Measurements from ENCODE around the gene ISG20L2. TPM values are rescaled to one million over a fixed set of nuclear protein-coding genes. Genes with fewer than 3 reads are reported as not detected.

ISG20L2 gene
- total and polyA plus RNA-seq, 5 donors from 2014 or later: 15.8 to 76.7 (median 17.7) TPM

DNA sequence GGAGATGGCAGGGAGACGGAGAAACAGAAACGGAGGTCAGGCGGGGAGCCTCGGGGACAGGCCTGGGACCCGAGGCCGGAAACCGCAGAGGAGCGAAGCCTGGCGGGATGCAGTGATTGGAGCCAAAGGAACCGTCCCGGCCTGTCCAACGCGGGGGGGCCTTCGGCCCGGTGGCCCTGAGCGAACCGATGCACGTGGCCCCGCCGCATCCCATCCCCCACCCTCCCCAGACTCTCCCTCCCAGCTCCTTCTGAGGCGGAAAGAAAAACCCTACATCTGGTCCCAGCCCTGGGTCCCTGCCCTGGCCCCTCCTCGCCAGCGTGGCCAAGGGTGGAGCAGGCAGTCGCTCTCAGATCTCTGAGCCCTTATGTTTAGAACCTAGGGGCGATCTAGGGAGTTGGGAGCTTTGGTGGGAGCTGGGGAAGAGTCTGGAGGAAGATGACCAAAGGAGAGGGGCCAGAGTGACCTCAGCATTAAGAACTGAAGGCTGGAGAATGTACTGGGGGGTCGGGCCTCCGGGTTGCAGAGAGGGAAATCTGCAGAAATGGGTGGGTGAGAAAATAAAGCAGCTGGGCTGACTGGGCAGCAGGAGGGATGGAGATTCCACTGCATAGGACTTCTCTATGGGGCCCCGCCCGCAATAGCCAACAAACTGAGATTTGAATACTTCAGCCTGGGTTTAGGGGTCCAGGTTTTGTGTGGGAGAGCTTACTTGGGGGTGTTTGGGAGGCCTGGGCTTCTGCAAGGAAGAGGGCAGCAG lies 21.7 kb downstream of the ISG20L2 start:
- no peaks in the 10 kb centered on the region for H3K9me3 ChIP-seq (ENCODE audit: control insufficient read depth in 2 of 2, low read length in 2 of 2)
- peaks cover 0 to 39% (median 17%) of the 10 kb centered on the region in 4 donors for H3K4me1 Mint-ChIP-seq
- peaks cover 9% of the 10 kb centered on the region for H3K27me3 ChIP-seq (ENCODE audit: control insufficient read depth, insufficient read depth, low read length)
- H3K27ac Mint-ChIP-seq: peak overlapping the region; percentile 91 to 94 (median 93)
- H3K4me3 ChIP-seq (ENCODE audit: low read depth, low read length): peak overlapping the region; percentile 53
- peaks cover 45% of the 10 kb centered on the region for H3K27me3 Mint-ChIP-seq
- ATAC-seq (ENCODE audit: low read depth in 2 of 2) (no peak), DNase-seq (no peak)
- H3K4me3 Mint-ChIP-seq: peak overlapping the region; percentile 80 to 93 (median 90)
- H3K4me1 ChIP-seq (ENCODE audit: control insufficient read depth, insufficient read depth, low read length, poor library complexity, severe bottlenecking): peaks cover 31% of the 10 kb centered on the region
- H3K27ac ChIP-seq (ENCODE audit: insufficient read depth, low read length, poor library complexity, severe bottlenecking): peak overlapping the region; percentile 60
- H3K36me3 Mint-ChIP-seq: no peaks in the 10 kb centered on the region
- no peaks in the 10 kb centered on the region for H3K36me3 ChIP-seq (ENCODE audit: control insufficient read depth, insufficient read depth, low read length)
- H3K9me3 Mint-ChIP-seq: no peaks in the 10 kb centered on the region

DNA sequence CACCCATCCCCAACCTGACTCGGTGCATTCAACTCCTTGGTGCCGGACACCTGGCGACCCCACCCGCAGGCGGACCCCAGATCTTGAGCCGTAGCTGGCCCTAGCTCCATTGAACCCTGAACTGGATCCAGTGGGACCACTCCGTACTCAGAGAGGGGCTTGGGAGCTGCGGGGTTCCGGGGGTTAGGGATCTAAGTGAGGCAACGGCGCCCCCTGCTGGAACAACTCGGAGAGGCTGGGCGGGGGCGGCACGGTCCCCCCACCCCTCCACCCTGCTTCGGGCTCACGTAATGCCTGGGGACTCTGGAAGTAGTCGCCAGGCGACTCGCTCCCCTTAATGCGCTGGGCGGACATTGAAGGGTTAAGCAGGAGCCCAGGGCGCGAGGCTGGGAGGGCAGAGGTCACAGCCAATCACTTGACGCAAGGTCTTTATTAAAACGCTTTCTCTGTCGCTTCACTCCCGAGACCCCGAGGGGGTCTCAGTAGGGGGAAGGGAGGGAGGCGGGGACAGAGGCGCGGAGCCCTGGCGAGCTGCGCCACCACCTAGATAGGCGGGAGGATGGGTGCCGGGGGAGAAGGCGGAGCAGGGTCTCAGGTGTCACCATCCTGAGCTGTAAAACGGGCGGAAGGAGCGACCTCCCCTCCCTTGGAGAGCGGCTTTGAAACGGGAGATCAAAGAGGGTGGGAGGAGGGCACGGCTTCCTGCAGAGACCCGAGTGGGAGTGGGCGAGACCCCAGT lies 22.5 kb downstream of the ISG20L2 start:
- DNase-seq: peak; percentile 53 to 61 (median 56)
- Mint-ChIP-seq H3K27ac (peak overlapping the region; percentile 91 to 94 (median 93)), H3K27me3 (peaks cover 49% of the 10 kb centered on the region), H3K4me3 (peak overlapping the region; percentile 80 to 93 (median 90)), H3K9me3 (no peaks in the 10 kb centered on the region), H3K4me1 (peaks cover 0 to 39% (median 17%) of the 10 kb centered on the region in 4 donors), H3K36me3 (no peaks in the 10 kb centered on the region)
- peak; percentile 55 to 64 for ATAC-seq (ENCODE audit: low read depth in 2 of 2)
- Histone ChIP-seq H3K4me3 (ENCODE audit: low read depth, low read length) (peak overlapping the region; percentile 53), H3K9me3 (ENCODE audit: control insufficient read depth in 2 of 2, low read length in 2 of 2) (no peaks in the 10 kb centered on the region), H3K27ac (ENCODE audit: insufficient read depth, low read length, poor library complexity, severe bottlenecking) (peak overlapping the region; percentile 60), H3K36me3 (ENCODE audit: control insufficient read depth, insufficient read depth, low read length) (no peaks in the 10 kb centered on the region), H3K4me1 (ENCODE audit: control insufficient read depth, insufficient read depth, low read length, poor library complexity, severe bottlenecking) (peaks cover 31% of the 10 kb centered on the region), H3K27me3 (ENCODE audit: control insufficient read depth, insufficient read depth, low read length) (peaks cover 9% of the 10 kb centered on the region)

DNA sequence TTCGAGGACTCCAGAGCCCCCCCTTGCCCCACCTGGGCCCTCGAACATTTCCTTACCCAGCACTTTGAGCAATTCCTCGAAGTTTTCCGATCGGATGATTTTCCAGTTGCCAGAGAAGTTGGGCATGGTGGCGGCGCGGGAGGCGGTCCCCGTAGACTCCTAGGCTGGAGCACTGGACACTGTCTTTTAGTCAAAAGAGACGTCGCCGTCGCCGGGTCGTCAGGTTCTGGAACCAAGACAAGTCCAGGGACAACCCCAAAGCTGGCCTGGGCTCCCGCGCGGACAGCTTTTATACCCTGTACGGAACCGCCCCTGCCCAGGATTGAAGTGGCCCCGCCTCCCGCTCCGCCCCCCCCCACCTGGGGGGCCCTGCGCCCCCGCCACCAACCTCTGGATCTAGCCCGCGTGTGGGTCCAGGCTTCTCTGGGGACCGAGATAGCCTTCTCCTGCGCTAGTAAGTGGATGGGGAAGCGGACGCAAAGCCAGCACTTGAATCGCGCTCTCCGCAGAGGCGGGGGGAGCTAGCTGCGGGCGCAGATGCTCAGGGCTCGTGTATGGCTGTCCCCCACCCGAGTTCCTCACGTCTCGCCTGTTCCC lies 23.1 kb downstream of the ISG20L2 start, which contains the start of gene CRABP2:
TSS of gene CRABP2 (minus strand) at position 263 of the 597 bp plus-strand sequence. CDS start at position 126, 137 bp downstream.
- H3K9me3 ChIP-seq (ENCODE audit: control insufficient read depth in 2 of 2, low read length in 2 of 2): no peaks in the 10 kb centered on the region
- peak within 1 kb of the TSS; percentile 60 for H3K27ac ChIP-seq (ENCODE audit: insufficient read depth, low read length, poor library complexity, severe bottlenecking)
- H3K27ac Mint-ChIP-seq: peak within 1 kb of the TSS; percentile 91 to 94 (median 93)
- peak; percentile 20 to 30 for ATAC-seq (ENCODE audit: low read depth in 2 of 2)
- H3K36me3 Mint-ChIP-seq: no peaks in the 10 kb centered on the region
- peak in 1 of 3 donors; percentile 24 for DNase-seq
- peaks cover 0 to 39% (median 18%) of the 10 kb centered on the region in 4 donors for H3K4me1 Mint-ChIP-seq
- H3K4me3 ChIP-seq (ENCODE audit: low read depth, low read length): peak within 1 kb of the TSS; percentile 53
- H3K27me3 ChIP-seq (ENCODE audit: control insufficient read depth, insufficient read depth, low read length): peaks cover 9% of the 10 kb centered on the region
- no peaks in the 10 kb centered on the region for H3K9me3 Mint-ChIP-seq
- H3K27me3 Mint-ChIP-seq: peaks cover 49% of the 10 kb centered on the region
- no peaks in the 10 kb centered on the region for H3K36me3 ChIP-seq (ENCODE audit: control insufficient read depth, insufficient read depth, low read length)
- peaks cover 31% of the 10 kb centered on the region for H3K4me1 ChIP-seq (ENCODE audit: control insufficient read depth, insufficient read depth, low read length, poor library complexity, severe bottlenecking)
- H3K4me3 Mint-ChIP-seq: peak within 1 kb of the TSS; percentile 80 to 93 (median 90)

DNA sequence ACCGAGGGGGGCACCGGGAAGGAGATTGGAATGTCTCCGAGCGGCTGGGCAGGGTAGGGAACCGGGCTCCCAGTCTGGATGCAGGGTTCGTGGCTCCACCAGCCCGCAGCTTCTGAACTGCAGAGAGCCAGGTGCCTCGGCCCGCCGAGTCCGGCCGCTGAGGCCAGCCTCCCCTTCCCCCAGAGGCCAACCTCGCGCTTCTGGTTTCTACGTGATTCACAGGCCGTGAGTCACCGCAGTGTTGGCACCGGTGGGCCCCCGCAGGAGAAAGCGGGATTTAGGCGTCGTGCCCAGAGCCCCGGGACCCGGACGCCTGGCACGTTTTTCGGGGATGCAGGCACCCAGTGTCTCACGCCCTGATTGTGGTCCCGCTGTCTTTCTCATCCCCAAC lies 23.6 kb downstream of the ISG20L2 start:
- no peaks in the 10 kb centered on the region for H3K9me3 Mint-ChIP-seq
- peaks cover 0 to 39% (median 18%) of the 10 kb centered on the region in 4 donors for H3K4me1 Mint-ChIP-seq
- peak overlapping the region in 1 of 3 donors; percentile 91 for H3K27ac Mint-ChIP-seq
- DNase-seq (no peak), ATAC-seq (ENCODE audit: low read depth in 2 of 2) (no peak)
- Histone ChIP-seq H3K4me1 (ENCODE audit: control insufficient read depth, insufficient read depth, low read length, poor library complexity, severe bottlenecking) (peaks cover 31% of the 10 kb centered on the region), H3K27ac (ENCODE audit: insufficient read depth, low read length, poor library complexity, severe bottlenecking) (no peak overlapping the region), H3K9me3 (ENCODE audit: control insufficient read depth in 2 of 2, low read length in 2 of 2) (no peaks in the 10 kb centered on the region), H3K36me3 (ENCODE audit: control insufficient read depth, insufficient read depth, low read length) (no peaks in the 10 kb centered on the region), H3K4me3 (ENCODE audit: low read depth, low read length) (peak overlapping the region; percentile 13), H3K27me3 (ENCODE audit: control insufficient read depth, insufficient read depth, low read length) (peaks cover 9% of the 10 kb centered on the region)
- H3K36me3 Mint-ChIP-seq: no peaks in the 10 kb centered on the region
- H3K27me3 Mint-ChIP-seq: peaks cover 49% of the 10 kb centered on the region
- H3K4me3 Mint-ChIP-seq: peak overlapping the region in 3 of 4 donors; percentile 80 to 93 (median 88)

DNA sequence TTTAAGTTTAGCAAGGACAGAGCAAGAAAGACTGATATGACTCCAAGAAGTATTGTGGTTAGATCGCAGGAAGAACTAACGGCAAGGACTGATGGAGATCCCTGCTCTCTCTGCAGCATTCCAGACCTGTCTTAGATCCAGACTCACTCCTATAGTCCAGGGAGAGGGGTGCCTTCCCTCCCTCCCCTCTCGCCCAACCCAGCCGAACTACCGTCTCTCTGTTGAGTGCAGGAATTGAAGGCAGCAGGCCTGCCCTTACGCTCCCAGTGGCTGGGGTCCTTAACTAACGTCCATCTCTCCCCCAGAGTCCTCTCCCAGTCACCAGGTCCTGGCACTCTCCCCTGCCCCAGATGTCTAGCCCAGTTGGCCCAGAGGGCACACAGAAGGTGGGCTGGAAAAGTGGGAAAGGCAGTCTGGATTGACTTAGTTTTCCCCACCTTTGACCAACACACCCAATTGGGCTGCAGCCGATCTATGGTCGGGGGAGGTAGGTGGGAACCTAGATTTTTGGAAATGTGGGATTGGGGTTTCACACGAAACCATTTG lies 24.3 kb downstream of the ISG20L2 start:
- Histone ChIP-seq H3K9me3 (ENCODE audit: control insufficient read depth in 2 of 2, low read length in 2 of 2) (no peaks in the 10 kb centered on the region), H3K27me3 (ENCODE audit: control insufficient read depth, insufficient read depth, low read length) (peaks cover 9% of the 10 kb centered on the region), H3K36me3 (ENCODE audit: control insufficient read depth, insufficient read depth, low read length) (no peaks in the 10 kb centered on the region), H3K4me3 (ENCODE audit: low read depth, low read length) (no peak overlapping the region), H3K27ac (ENCODE audit: insufficient read depth, low read length, poor library complexity, severe bottlenecking) (no peak overlapping the region), H3K4me1 (ENCODE audit: control insufficient read depth, insufficient read depth, low read length, poor library complexity, severe bottlenecking) (peaks cover 31% of the 10 kb centered on the region)
- peaks cover 0 to 39% (median 18%) of the 10 kb centered on the region in 4 donors for H3K4me1 Mint-ChIP-seq
- H3K27me3 Mint-ChIP-seq: peaks cover 54% of the 10 kb centered on the region
- H3K36me3 Mint-ChIP-seq: no peaks in the 10 kb centered on the region
- no peaks in the 10 kb centered on the region for H3K9me3 Mint-ChIP-seq
- no peak overlapping the region for H3K27ac Mint-ChIP-seq
- ATAC-seq (ENCODE audit: low read depth in 2 of 2) (no peak), DNase-seq (no peak)
- H3K4me3 Mint-ChIP-seq: peak overlapping the region; percentile 49 to 78 (median 64)

DNA sequence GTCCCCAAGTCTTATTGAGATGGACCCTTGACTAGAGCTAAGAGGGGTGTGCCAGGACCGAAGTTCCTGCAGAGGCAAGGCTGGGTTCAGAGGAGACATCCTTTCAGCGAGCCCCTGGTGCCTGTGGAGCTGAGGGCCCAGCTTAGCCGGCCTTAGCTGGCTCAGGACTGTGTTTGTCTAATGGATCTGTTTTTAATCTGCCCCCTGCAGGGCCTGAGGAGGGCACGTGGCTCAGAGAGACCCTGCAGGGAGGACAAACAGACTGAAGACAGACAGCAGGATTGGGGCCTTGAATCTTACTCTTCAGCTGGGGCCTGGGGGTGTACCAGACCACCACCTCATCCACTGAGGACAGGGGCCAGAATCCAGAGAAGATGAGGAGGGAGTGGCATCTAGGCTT lies 24.8 kb downstream of the ISG20L2 start:
- Mint-ChIP-seq H3K4me1 (peaks cover 0 to 39% (median 18%) of the 10 kb centered on the region in 4 donors), H3K27ac (no peak overlapping the region), H3K27me3 (peaks cover 51% of the 10 kb centered on the region), H3K36me3 (no peaks in the 10 kb centered on the region), H3K9me3 (no peaks in the 10 kb centered on the region), H3K4me3 (peak overlapping the region; percentile 49 to 78 (median 64))
- Histone ChIP-seq H3K4me3 (ENCODE audit: low read depth, low read length) (no peak overlapping the region), H3K4me1 (ENCODE audit: control insufficient read depth, insufficient read depth, low read length, poor library complexity, severe bottlenecking) (peaks cover 31% of the 10 kb centered on the region), H3K27me3 (ENCODE audit: control insufficient read depth, insufficient read depth, low read length) (peaks cover 9% of the 10 kb centered on the region), H3K27ac (ENCODE audit: insufficient read depth, low read length, poor library complexity, severe bottlenecking) (no peak overlapping the region), H3K36me3 (ENCODE audit: control insufficient read depth, insufficient read depth, low read length) (no peaks in the 10 kb centered on the region), H3K9me3 (ENCODE audit: control insufficient read depth in 2 of 2, low read length in 2 of 2) (no peaks in the 10 kb centered on the region)
- ATAC-seq (ENCODE audit: low read depth in 2 of 2): no peak
- no peak for DNase-seq

DNA sequence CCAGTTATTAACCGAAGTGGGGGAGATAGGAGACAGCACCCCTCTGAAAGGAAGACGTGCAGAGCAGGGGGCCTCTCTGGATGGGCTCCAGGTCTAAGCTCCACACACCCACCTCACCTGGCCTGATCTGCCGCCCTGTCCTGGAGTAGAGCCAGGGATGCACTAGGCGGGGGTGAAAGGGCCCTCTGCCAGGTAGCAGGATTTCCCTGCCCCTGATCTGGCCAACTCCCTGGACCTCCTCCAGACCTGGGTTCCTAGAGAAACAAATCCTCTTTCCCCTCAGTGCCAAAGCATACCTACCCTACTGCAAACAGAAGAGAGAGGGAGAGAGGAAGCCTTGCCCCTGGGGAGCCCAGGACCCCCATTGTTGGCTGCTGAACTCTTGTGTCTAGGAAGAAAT lies 25.2 kb downstream of the ISG20L2 start:
- no peak overlapping the region for H3K27ac Mint-ChIP-seq
- no peaks in the 10 kb centered on the region for H3K36me3 Mint-ChIP-seq
- H3K4me3 Mint-ChIP-seq: peak overlapping the region in 2 of 4 donors; percentile 49 to 78
- peaks cover 0 to 36% (median 16%) of the 10 kb centered on the region in 4 donors for H3K4me1 Mint-ChIP-seq
- ATAC-seq (ENCODE audit: low read depth in 2 of 2) (no peak), DNase-seq (no peak)
- peaks cover 9% of the 10 kb centered on the region for H3K27me3 ChIP-seq (ENCODE audit: control insufficient read depth, insufficient read depth, low read length)
- H3K36me3 ChIP-seq (ENCODE audit: control insufficient read depth, insufficient read depth, low read length): no peaks in the 10 kb centered on the region
- no peaks in the 10 kb centered on the region for H3K9me3 Mint-ChIP-seq
- H3K27me3 Mint-ChIP-seq: peaks cover 49% of the 10 kb centered on the region
- no peak overlapping the region for H3K4me3 ChIP-seq (ENCODE audit: low read depth, low read length)
- H3K27ac ChIP-seq (ENCODE audit: insufficient read depth, low read length, poor library complexity, severe bottlenecking): no peak overlapping the region
- H3K9me3 ChIP-seq (ENCODE audit: control insufficient read depth in 2 of 2, low read length in 2 of 2): no peaks in the 10 kb centered on the region
- peaks cover 31% of the 10 kb centered on the region for H3K4me1 ChIP-seq (ENCODE audit: control insufficient read depth, insufficient read depth, low read length, poor library complexity, severe bottlenecking)

Measured in CD4-positive, CD25-positive, alpha-beta regulatory T cell (primary cell).